Fibroblast of the aortic adventitia (primary cell): ENCODE measurements around the gene PHC2. TPM values are rescaled to one million over a fixed set of nuclear protein-coding genes. Genes with fewer than 3 reads are reported as not detected.

Source experiments
- DNase-seq: peaks from one replicate; pipeline ENCODE4 v3.0.0-alpha.2; 2010; ENCODE audit warnings: low read depth
- H3K4me3 ChIP-seq: 2 replicates; pipeline ENCODE4 v1.5.1; 2011; ENCODE audit warnings: low read depth, mild to moderate bottlenecking, control low read depth, low read length, moderate library complexity
- total RNA-seq: library from RNA; depleted of rRNA; stranded (reverse); fragments of >200 nt; gene quantifications from 2 replicates; pipeline ENCODE4 v1.2.3, GENCODE V29; 2012; ENCODE audit warnings: low replicate concordance
- TF ChIP-seq, protein P1 (sequence below): IDR thresholded peaks from 2 replicates; pipeline ENCODE4 v1.5.1; 2011; ENCODE audit warnings: mild to moderate bottlenecking, low read length, control low read depth, inconsistent platforms; ENCODE audit not compliant: insufficient read depth

Gene PHC2
- total RNA-seq, 1 donor: 50.5 TPM

DNA sequence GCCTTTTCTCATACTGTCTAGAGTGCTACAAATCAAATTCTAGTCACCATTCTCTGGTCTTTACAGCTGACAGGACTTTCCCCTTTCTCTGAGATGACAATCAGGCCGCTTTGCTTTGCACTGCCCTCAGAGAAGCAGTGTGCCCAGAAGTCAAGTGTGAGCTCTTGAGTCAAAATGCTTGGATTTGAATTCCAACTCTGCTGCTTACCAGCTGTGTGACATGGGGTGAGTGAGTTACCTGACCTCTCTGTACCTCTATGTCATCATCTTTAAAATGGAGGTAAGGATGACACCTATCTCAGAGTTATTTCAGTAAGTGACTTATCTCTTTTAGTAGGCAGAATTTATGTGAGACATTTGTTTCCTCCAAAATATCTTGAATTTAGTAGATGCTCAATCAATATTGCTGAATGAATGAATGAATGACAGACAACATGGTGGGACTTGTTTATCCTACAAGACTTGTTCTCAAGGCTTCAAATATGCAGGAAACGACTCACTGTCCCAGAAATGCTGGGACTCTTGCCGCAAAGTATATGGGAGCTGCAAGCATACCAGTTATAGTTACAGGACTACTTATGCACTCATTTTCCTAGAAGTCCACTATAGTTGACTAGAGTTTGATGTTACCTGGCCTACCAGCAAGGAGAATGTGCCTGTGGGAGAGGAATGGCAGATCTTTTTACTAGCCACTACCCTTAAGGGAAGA, 71.9 kb downstream of the PHC2 start:
- H3K4me3 ChIP-seq: no peak overlapping the region
- no peak for DNase-seq
- TF ChIP-seq, protein P1, sequence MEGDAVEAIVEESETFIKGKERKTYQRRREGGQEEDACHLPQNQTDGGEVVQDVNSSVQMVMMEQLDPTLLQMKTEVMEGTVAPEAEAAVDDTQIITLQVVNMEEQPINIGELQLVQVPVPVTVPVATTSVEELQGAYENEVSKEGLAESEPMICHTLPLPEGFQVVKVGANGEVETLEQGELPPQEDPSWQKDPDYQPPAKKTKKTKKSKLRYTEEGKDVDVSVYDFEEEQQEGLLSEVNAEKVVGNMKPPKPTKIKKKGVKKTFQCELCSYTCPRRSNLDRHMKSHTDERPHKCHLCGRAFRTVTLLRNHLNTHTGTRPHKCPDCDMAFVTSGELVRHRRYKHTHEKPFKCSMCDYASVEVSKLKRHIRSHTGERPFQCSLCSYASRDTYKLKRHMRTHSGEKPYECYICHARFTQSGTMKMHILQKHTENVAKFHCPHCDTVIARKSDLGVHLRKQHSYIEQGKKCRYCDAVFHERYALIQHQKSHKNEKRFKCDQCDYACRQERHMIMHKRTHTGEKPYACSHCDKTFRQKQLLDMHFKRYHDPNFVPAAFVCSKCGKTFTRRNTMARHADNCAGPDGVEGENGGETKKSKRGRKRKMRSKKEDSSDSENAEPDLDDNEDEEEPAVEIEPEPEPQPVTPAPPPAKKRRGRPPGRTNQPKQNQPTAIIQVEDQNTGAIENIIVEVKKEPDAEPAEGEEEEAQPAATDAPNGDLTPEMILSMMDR: no peak

DNA sequence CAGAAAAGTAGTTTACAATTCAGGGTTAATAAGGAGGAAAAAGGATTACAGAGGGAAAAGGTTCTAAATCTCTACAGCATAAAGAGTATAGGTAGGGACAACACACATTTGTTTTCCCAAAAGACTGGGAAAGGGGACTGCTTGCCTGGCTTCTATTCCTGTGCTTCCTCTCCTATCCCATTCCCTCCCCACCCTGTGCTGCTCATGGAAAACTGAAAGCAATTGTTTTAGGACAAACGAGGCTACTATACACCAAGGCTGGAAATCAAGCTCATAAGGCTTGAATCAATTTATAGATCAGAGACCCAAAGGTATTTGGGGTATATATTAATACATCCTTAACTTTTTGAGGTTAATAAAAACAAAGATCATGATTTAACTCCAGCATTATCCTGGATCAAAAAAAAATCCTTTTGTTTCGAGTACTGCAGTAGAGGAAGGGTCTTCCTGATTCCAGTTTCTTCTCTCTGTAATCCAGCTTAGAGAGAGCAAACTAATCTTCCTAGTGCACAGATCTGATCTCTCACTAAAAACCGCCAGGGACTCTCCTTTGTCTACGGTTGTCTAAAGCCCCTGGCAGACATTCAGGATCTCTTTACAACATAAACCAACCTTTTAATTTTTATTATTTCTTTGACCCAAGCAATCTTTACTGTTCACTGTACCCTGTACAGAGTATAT, 72.6 kb downstream of the PHC2 start:
- DNase-seq: no peak
- no peak overlapping the region for H3K4me3 ChIP-seq
- TF ChIP-seq, protein P1: no peak

DNA sequence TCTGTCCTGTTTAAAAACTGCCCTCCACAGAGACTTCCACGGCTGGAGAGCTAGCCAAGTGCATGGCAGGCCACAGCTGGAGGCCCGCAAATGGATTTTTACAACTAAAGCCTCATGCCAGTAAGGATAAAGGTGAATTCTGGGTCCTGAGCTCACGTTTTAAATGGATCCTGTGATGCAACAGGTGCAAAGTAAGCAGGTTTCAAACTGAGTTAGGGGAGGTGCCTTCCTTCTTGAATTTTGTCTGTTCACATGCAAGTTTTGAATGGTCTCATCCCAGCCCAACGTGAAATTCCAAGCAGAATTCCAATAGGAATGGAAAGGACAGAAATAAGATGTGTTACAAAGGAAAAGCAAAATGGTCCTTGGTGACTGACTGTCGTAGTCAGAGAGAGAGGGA, 73.8 kb downstream of the PHC2 start:
- TF ChIP-seq, protein P1: no peak
- no peak for DNase-seq

DNA sequence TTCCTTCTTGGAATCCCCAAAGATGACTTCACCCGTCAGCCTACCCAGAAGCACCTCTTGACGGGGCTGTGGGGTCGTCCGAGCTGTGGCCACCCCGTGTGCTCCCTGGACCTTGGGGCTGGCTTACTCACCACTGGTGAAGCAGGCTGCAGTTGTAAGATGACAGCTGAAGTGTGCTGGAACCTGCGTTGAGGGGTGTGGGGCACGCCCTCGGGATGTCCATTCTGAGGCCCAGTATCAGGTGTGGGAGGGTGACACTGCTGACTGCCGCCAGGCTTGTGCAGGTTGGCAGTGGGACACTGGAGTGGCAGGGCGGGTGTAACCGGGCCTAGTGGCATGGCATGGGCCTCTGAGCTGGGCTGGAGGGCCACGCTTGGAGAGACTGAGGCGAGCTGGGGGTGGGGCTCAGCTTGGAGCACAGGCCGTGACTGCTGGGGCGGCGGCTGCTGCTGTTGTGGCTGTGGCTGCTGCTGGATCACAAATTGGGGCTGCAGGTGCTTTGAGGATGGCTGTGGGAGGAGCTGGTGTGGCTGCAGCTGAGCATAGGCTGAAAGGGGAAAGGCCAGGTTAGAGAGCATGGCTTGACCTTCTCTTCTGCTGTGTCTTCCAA, 76.1 kb downstream of the PHC2 start:
- TF ChIP-seq, protein P1: no peak
- no peak overlapping the region for H3K4me3 ChIP-seq
- DNase-seq: no peak

More for the DNA sequence above, 73.8 kb downstream of the PHC2 start:
- H3K4me3 ChIP-seq: no peak overlapping the region

DNA sequence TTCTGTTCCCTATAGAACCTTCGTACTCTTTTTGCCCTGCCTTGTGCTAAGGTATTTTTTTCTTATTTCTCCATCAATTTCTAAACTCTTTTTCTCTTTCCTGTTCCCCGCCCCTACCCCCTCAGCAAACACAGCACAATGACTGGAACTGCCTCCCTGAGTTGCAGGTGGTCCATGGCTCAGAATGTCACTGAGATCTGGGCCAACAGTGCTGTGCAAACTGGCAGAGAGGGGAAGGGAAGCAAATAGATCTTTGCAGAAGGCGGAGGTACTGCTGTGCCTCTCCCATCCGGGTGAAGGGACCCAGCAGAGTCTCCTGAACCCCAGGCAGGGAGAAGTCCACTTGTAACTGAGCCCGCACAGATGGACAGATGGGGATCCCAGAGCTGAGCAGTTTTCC, 77.4 kb downstream of the PHC2 start:
- TF ChIP-seq, protein P1: no peak
- no peak overlapping the region for H3K4me3 ChIP-seq
- no peak for DNase-seq

DNA sequence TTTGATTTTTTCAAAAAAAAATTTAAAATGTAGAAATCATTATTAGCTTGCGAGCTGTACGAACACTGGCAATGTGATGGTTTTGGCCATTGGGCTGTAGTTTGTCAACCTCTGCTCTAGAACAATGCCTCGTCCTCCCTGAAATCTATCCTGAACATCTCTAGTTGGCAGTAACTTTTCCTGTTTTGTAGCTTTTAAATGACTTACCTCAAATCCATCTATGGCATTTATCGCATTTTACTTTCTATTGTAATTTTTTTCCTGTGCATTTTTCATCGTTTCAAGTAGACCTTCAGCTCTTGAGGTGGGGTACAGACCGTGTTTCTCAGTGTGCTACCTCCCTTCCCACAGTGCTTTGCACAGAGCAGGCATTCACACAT, 79.6 kb downstream of the PHC2 start:
- no peak for DNase-seq
- no peak overlapping the region for H3K4me3 ChIP-seq
- TF ChIP-seq, protein P1: no peak
